HG02763 (cell line): ENCODE measurements around the gene AFG3L2.
A peak's percentile ranks its signal among the peaks of the same experiment; 100 is the strongest.
"Not testable (repeated sequence)": the region's sequence is repeated elsewhere in the genome, so short reads cannot be mapped to it uniquely, and the experiment has no call there.

ENCODE experiments used
- ATAC-seq: cut with Tn5 transposase; IDR thresholded peaks from one replicate; pipeline ENCODE4 v1.9.1; 2021; ENCODE audit warnings: mild to moderate bottlenecking, moderate library complexity; ENCODE audit not compliant: unreplicated experiment

Gene AFG3L2

DNA sequence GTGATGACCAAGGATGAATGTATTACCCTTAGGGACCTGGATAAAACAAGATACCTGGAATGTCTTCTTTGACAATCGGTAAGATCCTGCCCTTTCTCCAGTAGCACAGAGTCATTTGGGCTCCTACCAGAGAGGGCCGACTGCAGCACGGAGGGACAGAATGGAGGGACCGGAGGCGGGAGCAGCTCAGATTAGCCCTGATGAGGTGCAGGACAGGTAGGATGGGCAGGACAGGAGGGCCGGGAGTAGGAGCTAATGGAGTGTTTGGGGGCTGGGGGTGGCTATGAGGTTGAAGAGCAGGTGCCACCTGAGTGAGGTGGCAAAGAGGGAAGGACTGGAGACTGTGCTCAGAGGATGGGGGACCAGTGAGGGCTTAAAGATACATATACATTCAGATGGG is 20.8 kb upstream of the AFG3L2 start:
- ATAC-seq, result no peak

DNA sequence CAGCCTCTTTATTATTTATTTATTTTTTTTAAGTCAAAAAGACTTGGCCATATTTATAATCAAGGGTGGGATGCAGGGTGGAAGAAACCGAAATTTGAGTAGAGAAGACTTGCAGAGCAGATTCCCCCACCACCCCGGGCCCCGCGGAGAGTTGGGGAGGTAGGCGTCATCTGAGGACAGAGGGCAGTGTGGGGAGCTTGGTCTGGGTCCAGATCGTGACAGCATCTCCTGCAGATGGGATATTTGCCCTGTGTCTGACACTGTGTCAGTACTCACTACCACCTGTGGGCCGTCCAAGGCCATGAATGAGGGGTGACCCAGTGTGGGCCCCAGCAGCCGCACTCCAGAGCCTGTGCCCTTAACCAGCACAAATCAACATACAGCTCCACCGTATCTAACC is 20.2 kb upstream of the AFG3L2 start:
- no peak for ATAC-seq

- no peak for ATAC-seq
Observed at GRCh38 chr18:12394428-12394827, 17.4 kb upstream of the AFG3L2 start.

GRCh38 chr18:12393998-12394397 is 17.0 kb upstream of the AFG3L2 start:
- ATAC-seq, result no peak

- ATAC-seq, result no peak
Observed at GRCh38 chr18:12393510-12393909, 16.5 kb upstream of the AFG3L2 start.

DNA sequence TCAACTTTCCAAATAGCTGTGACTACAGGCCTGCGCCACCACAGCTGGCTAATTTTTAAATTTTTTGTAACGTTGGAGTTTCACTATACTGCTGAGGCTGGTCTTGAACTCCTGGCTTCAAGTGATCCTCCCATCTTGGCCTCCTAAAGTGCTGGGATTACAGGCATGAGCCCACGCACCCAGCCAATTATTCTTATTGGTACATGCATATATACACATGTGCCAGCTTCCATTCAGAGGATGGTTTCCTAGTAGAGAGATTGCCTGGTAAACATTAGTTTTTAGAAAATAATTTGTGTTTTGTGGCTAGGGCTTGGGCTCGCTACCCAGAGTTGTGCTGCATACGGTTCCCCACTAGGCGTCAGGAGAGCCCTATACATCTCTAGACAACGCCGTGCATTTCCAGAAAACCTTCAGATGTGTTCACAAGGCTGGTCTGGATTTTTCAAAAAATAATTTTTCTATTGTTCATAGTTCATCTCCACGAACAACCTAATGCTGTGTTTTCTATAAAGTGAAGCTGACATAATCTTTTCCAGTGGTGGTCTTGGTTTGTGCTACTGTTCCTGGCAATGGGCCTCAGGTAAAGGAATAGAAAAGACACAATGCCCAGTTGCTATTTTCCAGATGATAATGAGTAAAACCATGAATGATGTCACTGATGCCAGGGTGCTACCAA is 14.6 kb upstream of the AFG3L2 start:
- ATAC-seq, result no peak

GRCh38 chr18:12388442-12388841 is 11.4 kb upstream of the AFG3L2 start:
- no peak for ATAC-seq

DNA sequence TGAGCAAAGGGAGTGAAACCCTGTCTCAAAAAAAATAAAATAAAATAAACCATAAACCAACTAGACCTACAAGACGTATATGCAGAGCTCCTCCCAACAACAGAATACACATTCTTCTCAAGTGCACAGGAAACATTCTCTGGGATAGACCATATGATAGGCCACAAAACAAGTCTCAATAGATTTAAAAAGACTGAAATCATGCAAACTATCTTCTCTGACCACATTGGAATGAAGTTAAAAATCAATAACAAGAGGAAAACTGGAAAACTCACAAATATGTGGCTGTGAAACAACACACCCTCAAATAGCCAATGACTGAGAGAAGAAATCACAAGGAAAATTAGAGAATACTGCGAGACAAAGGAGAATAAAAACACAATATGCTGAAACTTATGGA is 7.2 kb upstream of the AFG3L2 start:
- no peak for ATAC-seq

DNA sequence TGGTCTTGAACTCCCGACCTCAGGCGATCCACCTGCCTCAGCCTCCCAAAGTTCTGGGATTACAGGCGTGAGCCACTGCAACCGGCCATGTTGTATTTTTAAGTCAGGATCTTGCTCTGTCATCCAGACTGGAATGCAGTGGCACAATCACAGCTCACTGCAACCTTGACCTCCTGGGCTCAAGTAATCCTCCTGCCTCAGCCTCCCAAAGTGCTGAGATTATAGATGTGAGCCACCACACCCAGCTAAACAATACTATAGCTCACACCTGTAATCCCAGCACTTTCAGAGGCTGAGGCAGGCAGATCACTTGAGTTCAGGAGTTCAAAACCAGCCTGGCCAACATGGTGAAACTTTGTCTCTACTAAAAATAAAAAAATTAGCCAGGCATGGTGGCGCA is 6.7 kb upstream of the AFG3L2 start:
- ATAC-seq, result not testable (repeated sequence)

DNA sequence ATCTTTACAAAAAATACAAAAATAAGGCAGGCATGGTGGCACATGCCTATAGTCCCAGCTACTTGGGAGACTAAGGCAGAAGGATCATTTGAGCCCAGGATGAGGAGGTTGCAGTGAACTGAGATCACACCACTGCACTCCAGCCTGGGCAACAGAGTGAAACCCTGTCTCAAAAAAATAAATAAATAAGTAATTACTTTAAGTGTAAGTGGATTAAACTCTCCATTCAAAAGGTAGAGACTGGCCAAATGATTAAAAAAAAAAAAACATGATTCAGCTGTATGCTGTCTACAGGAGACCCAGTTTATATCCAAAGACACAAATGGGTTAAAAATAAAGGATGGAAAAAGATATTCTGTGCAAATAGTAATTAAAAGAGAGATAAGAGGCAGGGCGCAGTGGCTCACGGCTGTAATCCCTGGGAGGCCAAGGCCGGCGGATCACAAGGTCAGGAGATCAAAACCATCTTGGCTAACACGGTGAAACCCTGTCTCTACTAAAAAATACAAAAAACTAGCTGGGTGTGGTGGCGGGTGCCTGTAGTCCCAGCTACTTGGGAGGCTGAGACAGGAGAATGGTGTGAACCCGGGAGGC is 5.3 kb upstream of the AFG3L2 start:
- not testable (repeated sequence) for ATAC-seq

DNA sequence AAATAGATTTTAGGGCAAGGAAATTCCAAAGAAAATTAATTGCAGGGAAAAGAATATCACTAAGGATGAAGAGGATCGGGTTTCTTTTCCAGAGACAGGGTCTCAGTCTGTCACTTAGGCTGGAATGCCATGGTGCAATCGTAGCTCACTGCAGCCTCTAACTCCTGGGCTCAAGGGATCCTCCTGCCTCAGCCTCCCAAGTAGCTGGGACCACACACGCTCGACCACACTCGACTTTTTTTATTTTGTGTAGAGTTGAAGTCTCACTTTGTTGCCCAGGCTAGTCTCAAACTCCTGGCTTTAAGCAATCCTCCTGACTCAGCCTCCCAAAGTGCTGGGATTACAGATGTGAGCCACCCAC is 1.2 kb upstream of the AFG3L2 start:
- not testable (repeated sequence) for ATAC-seq

DNA sequence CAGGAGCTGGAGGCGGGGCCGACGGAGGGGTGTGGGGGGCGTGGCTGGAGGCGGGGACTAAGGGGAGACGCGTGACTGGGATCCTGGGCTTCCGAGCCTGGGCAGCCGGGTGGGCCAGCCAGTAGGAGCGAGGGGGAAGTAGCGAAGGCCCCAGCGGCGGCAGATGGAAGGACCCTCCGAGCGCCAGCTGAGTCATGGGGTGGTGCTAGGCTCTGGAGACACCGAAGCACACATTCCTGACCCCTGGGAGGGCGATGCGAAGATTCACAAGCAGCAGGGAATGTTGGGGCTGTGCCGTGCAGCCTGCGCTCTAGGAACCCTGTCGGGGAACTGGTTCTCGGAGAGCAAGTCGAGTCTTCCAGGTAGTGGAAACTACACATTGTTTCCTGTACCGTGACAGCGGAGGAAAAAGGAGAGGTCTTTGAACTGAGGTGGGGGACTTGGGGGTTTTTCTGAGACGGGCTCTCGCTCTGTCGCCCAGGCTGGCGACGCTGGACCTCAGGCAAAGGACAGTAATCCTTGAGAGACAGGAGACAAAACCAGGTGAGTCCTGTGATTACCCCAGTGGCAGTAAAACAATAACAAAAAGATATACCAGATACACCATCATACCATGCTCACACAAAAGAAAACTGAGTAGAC is 650 bp upstream of the AFG3L2 start:
- peak; percentile 52 for ATAC-seq

GRCh38 chr18:12376034-12376753 is 833 bp downstream of the AFG3L2 start:
- ATAC-seq, result no peak

DNA sequence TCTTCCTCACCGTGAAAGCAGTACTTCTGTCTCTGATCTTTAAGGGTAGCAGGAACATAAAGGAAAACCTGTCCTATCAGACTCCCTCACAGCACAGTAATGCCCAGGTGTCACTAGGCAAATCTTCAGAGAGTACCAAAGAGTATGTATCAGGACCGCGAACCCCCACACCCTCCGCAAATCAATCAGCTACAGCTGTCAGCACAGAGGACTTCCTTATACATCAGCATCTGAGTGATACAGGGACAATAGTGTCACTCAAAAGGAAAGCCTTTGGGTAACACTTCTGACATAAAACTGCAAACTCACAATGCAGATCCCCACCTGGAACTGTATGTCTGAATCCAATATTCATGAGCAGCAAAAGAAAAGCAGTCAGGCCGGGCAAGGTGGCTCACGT is 2.6 kb downstream of the AFG3L2 start:
- ATAC-seq, result no peak

DNA sequence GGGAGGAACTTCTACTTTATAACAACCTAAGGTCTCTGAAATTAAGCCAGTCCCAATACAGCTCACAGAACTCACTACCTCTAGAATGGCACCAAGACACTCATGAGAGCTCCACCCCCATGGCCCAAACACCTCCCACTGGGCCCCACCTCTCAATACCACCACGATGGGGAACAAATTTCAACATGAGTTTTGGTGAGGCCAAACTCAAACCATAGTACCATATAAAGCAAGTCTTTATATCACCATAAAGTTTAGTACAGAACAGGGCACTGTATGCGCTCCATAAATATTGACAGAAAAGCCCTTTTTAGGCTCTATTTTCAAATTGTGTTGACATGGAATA is 3.3 kb downstream of the AFG3L2 start:
- ATAC-seq, result no peak

DNA sequence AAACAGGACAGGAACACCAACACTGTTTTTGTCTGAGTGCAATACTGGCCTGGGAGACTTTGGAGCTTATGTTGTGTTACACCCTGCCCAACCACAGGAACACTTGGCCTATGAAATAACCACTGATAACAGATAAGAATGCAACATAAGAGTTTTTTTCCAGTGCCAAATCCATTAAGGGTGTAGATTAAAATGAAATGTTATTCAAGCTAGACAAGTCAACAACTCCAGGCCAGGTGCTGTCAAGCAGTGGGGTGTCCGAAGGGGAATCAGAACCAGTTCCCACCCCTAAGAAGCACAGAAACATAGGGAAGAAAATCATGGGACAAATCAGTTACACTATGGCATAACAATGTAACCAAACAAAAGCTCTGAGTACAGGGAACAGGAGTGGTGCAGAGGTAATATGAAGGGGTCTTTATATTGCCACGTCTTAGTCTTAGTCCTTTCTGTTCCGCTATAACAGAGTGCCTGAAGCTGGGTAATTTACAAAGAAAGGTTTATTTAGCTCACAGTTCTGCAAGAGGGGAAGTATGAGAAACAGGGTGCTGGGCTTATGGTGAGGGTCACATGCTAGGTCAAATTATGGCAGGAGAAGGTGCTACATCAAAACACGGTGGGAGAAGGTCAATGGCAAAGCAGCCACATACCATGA is 3.8 kb downstream of the AFG3L2 start:
- no peak for ATAC-seq

DNA sequence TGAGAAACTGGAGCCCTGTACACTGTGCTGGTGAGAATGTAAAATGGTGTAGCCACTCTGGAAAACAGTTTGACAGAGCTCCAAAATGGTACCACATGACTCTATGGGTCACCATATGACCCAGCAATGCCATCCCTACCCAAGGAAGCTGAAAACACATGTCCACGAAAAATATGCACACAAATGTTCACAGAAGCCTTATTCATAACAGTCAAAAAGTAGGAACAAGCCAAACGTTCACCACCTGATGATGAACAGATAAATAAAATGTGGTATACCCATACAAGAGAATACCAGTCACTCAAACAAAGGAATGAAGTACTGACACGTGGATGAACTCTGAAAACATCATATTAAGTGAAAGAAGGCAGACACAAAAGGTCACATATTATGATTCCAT is 4.6 kb downstream of the AFG3L2 start:
- ATAC-seq, result no peak

- ATAC-seq, result no peak
Observed at GRCh38 chr18:12371590-12371989, 5.4 kb downstream of the AFG3L2 start.

- ATAC-seq, result no peak
Observed at GRCh38 chr18:12369211-12369610, 7.8 kb downstream of the AFG3L2 start.

GRCh38 chr18:12366784-12367183 is 10.2 kb downstream of the AFG3L2 start:
- ATAC-seq, result no peak

- ATAC-seq, result no peak
Observed at GRCh38 chr18:12366379-12366778, 10.6 kb downstream of the AFG3L2 start.
